Purkinje cell (primary cell): ENCODE data around the gene TMEM167A. TPM values are rescaled to one million over a fixed set of nuclear protein-coding genes. Genes with fewer than 3 reads are reported as not detected.

ENCODE experiments used
- polyA plus RNA-seq: library from polyadenylated mRNA; unstranded; fragments of >200 nt; fragmentation: Nextera tagmentation; gene quantifications from 2 replicates; pipeline ENCODE4 v1.2.1, GENCODE V29; 2014

TMEM167A gene, protein sequence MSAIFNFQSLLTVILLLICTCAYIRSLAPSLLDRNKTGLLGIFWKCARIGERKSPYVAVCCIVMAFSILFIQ
- 1,295 and 1,417 TPM in 2 replicates for polyA plus RNA-seq

DNA sequence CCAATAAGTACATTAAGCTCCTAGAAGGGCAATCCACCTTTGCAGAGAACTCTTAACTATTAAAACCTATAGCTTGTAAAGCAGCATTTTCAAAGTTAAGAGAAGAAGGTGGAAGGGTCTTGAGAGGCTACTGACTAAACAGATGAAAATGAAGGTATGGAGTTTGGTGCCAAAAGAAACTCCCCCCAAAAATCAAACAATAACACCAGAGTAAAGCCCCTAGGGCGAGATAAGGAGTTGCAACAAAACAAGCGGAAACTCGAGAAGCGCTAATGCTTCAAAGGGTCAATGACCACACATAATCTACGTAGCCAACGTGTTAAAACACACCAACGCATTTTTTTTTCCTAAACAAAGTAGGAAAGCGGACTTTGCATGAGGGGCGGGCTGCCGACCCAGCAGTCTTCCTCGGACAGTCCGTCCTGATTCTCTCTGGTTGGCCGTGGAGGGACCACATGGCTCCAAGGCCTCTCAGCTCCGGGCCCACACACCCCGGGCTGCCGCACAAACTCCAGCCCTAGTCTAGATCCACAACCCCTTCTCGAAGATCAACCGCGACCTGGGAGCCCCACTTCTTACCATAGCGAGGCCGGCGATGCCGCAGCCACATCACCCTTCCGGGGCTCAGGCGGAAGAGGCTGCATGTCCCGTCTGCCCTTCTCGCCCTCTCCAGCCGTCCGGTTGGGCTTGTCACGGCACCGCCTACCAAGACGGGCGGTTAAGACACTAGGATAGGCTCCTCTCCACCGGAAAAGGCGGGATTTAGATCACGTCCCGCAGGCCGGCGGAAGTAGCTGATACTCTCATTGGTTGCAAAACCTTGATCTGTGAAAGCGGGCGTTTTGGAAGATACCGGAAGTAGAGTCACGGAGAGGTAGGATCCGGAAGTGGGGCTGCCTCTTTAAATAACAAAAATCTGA lies at the start of gene TMEM167A, which contains the start of gene XRCC4:
Gene TMEM167A, minus strand, starts transcription at position 653 of the 920 bp plus-strand sequence. Its CDS starts 71 bp downstream, at position 582.
Gene XRCC4, plus strand, starts transcription at position 806 of the 920 bp plus-strand sequence. CDS start 27,373 bp downstream, outside the sequence.

Other genes with a start within 250 kb of the TMEM167A start
- gene XRCC4, start 153 bp upstream of the TMEM167A start, polyA plus RNA-seq, result 34.8 and 47.4 TPM in 2 replicates